T-helper 2 cell treated with Interferon-gamma antibody and Interleukin-4, amounts not matched to agents 100 ng/mL and 5 ng/mL, for 36 hours (primary cell): ENCODE data around the gene GEMIN5. TPM values are rescaled to one million over a fixed set of nuclear protein-coding genes. Genes with fewer than 3 reads are reported as not detected.
"Not testable (repeated sequence)": the region's sequence is repeated elsewhere in the genome, so short reads cannot be mapped to it uniquely, and the experiment has no call there.

ENCODE experiments used
- intact Hi-C: fragments of 100-400 bp; cut with micrococcal nuclease; formaldehyde crosslinking; loops from one replicate; pipeline ENCODE4 v1.15.1; 2023
- total RNA-seq: library from RNA; stranded (reverse); gene quantifications from 2 replicates; pipeline ENCODE4 v1.2.3, GENCODE V29; 2022

Gene GEMIN5
- total RNA-seq, 1 donor from 2014 or later: 19.4 TPM

DNA sequence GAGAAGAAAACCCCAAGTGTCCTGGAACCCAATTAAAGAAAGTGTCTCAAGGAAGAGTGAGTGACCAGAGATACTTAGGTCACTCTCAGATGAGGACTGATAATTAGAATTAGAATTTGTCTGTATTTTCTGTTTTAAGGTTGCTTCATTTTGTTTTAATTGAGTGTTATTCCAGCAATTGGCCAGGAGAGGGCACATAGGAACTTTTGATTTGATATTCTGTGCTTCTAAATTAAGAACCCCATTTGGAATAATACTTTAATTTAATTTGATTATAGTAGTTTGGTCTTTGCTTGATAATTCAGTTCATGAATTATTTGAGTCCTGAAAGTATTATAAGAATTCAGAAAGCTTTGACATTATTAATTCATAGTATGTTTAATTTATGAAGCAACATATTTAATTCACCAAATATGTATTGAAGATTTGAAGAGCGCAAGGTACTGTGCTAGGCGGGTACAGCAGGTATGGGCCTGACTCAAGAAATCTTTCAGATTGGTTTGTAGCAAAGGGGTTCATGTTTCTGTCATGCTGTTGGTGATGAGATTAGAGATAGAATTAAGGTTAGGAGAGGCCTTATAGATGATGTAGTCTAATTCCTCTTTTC is 7.8 kb upstream of the GEMIN5 start:
- intact Hi-C loops: loop anchor here (1.0 to 10.0 kb wide), 4 partner anchors 59 to 751 kb away; partner anchors contain the start of gene GALNT10

DNA sequence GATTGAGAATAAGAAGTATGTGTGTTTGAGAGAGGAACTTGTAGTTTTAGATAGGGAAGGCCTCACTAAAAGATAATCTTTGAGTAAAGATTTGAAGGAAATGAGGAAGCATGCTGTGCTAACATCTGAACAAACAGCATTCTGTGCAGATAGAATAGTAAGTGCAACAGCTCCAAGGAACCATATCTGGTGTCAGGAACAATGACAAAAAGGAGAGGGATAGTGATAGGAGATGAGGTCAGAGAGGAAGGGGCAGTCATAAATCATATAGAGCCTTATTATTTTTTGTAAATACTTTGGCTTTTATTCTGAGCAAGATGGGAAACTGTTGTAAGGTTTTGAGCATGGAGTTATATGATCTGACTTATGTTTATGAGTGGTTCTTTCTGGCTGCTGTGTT is 6.7 kb upstream of the GEMIN5 start:
- intact Hi-C loops: loop anchor here (1.0 to 10.0 kb wide), 4 partner anchors 60 to 750 kb away; partner anchors contain the start of gene GALNT10

DNA sequence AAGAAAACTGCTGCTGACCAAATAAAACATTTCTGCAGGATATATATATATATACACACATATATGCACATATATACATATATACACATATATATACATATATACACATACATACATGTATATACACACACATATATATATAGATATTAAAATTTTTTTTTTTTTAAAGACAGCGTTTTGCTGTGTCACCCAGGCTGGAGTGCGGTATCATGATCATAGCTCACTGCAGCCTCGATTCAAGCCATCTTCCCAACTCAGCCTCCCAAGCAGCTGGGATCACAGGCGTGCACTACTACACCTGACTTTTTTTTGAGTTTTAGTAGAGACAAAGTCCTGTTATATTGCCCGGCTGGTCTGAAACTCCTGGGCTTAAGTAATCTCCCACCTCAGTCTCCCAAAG is 5.5 kb upstream of the GEMIN5 start:
- intact Hi-C loops: loop anchor here (10.0 kb wide), 1 partner anchor 749 kb away; the partner anchor contains the start of gene GALNT10

DNA sequence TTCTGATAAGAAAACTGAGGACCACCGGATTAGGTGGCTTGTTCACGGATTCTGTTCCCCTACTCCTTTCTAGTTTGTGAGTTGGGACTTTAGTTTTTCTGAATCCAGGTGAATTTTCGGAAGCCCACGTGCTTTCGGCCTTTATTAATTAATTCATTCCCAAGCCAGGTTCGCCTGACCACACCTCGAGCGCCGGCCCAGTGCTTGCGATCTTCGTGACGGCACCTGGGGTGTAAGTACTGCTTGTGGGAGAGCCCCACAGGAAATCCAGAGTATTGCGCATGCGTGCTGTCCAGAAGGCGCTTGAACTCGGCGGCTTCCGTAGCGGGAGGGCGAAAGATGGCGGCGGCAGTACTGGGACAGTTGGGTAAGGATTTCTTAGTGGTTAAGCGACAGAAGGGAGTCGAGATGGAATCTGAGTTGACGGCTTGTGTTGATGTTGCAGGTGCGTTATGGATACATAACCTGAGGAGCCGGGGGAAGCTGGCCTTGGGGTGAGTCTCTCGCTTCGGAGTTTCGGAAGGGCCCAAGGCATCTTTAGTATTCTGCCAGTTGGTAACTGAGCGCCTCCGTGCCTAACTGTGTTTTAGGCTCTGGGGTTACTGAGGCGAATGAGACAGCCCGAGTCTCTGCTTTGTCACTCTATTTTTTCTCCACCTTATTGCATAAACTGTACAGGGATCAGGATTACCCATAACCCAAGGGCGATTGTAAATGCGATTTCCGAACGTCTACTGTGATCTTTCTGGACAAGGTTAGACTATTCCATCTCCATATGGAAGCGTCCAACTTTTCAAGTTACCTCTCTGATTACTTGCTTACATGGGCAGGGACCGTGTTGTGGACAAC is 3.0 kb upstream of the GEMIN5 start, which contains the start of gene MRPL22:
TSS of gene MRPL22 (plus strand) at position 302 of the 849 bp plus-strand sequence. CDS start at position 340, 38 bp downstream.
- intact Hi-C loops: loop anchor here (1.0 to 10.0 kb wide), 4 partner anchors 83 to 746 kb away; partner anchors contain the start of genes CNOT8, GALNT10, LARP1 and SAP30L

DNA sequence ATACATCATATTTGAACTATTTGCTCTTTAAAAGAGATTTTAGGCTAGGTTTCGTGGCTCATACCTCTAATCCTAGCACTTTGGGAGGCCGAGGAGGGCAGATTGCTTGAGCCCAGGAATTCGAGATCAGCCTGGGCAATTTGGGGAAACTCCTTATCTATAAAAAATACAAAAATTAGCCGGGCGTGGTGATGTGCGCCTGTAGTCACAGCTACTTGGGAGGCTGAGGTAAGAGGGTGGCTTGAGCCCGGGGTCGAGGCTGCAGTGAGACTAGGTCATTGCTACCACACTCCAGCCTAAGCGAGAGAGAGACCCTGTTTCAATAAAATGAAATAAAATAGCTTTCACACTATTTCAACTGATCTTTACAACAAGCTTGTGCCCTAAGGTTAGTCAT is 2.4 kb upstream of the GEMIN5 start:
- intact Hi-C loops: loop anchor here (10.0 kb wide), 1 partner anchor 746 kb away; the partner anchor contains the start of gene GALNT10

DNA sequence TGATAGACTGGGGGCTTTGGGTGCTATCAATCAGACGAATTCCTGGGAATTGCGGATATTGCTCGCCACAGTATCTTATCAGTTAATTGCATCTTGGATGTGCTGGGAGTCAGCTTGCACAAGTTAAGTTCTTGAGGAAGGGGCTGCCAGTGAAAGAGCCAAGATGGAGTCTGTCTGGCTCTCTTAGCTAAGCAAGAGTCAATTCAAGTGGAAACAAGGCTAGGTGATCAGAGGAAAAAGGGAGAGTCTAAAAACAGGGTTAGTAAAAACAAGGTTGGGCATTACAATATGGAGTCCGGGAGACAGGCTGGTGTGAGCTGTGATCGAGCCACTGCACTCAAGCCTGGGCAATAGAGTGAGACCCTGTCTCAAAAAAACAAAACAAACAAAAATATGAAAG is 1.4 kb upstream of the GEMIN5 start:
- intact Hi-C loops: loop anchor here (5.0 kb wide), 1 partner anchor 902 kb away; the partner anchor contains the start of genes FAM114A2 and MFAP3

DNA sequence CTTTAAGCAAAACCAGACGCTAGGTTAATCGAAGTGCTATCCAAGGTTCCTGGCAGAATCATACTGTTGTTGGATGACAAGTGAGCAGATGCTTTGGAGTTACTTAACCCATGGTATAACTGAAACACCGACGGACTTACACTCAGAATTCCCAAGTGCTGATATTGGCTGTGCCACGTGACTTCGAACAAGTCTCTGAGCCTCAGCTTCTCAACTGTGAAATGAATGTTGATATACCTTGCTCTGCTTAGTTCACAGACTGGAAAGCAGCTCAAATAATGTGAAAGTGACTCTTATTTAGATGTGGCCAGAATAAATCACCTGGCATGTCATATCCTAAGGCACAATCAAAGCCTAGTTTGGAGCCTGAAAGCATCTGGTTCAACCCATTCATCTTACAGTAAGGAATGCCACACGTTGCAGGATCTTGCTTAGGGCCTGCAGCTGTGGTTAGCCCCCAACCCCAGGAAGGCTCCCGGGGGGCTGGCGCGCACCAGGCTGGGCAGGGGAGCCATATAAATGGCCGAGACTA is 759 bp downstream of the GEMIN5 start:
- intact Hi-C loops: loop anchor here (5.0 kb wide), 1 partner anchor 900 kb away; the partner anchor contains the start of genes FAM114A2 and MFAP3

DNA sequence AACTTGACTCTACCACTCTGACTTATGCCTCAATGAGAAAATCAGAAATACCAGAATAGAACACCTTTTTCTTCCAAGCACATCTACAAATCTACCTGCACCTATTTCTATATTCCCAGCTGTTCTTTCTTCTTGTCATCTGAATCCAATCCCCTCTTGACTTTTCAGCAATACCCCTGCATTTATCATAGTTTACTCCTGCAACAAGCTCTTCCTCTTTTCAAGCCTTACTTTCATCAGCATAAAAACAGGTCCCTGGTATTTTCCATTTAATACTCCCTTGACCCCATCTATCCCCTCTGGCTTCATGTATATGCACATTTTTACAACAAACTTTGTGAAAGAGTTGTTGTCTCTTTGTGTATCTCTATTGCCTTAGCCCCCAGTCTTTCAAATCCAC is 3.1 kb downstream of the GEMIN5 start:
- intact Hi-C loops: loop anchor here (5.0 kb wide), 1 partner anchor 898 kb away; the partner anchor contains the start of genes FAM114A2 and MFAP3

DNA sequence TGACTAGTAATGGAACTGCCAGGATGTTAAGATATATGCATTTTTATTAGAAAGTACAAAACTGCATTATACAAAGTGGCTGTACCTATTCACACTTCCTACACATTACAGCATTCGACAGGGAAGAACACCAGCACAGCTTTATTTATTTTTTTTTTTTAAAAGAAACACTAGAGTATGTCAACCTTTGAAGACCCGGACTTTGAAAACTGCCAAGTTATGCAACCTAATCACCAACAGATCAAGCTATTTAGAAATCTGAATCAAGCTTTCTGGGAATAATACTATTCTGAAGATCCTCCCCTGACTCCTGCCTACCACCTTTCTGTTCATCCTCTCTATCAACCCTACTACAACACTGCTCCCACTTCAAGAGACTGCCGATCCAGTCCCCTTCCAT is 4.5 kb downstream of the GEMIN5 start:
- intact Hi-C loops: no loop called here

DNA sequence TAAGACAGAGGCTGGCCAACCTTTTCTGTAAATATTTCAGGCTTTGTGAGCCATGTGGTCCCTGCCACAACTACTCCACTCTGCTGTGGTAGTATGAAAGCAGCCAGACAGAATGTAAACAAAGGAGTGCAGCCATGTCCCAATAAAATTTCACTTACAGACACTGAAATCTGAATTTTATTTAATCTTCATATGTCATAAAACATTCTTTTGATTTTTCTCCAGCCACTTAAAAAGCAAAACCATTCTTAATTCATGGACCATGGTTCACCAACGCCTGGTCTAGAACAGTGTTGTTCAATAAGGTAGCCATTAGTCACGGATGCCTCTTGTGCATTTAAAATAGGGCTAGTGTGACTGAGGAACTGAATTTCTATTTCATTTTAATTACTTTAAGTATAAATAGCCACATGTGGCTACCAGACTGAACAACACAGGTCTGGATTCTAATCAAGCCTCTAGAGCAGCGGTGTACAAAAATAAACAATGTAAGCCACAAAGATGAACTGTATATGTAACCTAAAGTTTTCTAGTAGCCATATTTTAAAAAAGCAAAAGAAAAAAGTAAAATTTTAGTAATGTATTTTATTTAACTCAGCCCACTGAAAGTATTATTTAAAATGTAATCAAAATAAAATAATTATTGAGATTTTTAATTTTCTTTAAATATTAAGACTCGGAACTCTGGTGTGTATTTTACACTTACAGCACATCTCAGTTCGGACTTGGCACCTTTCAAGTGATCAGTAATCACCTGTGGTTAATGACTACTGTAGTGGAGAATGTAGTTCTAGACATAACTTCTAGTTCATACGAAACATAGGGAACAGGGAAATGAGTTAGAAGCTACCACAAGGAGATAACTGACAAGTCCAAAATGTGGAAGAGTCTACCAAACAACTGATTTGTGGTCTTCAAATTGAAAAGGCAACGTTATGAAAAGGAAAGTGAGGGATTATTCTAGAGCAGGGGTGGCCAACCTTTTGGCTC is 14.3 kb downstream of the GEMIN5 start:
- intact Hi-C loops: no loop called here

DNA sequence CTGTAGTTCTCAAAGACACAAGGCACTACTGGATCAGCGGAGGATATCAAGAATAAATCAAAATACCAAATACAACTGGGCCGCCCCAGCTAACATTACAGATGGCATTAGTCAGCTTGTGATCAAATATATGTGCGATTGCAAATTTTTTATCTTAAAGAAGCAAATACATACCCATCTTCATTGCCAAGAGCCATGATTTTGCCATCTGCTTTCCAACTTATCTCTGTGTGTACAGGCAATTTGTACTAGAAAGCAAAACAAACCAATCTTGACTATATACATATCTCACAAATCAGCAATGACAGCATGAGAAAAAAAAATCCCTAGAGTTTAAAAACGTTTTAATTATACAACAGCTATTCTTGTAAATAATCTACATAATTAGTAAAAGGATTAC is 20.3 kb downstream of the GEMIN5 start:
- intact Hi-C loops: no loop called here

DNA sequence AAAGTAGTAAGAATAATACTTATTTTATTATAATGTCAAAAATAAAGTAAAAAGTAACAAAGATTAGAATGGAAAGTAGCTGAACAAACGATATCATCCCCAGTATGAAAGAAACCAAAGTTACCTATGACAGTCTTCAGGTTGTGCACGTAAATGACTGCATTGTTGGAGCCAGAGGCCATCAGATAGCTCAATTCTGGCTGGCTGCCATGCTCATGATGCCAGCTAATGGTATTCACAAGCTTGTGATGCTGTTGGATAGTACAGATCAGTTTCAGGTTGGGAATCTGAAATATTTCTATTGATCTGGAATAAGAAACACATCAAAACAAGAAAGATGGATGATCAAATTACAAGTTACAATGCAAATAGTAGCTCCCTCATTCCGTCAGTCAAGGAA is 21.1 kb downstream of the GEMIN5 start:
- intact Hi-C loops: no loop called here

DNA sequence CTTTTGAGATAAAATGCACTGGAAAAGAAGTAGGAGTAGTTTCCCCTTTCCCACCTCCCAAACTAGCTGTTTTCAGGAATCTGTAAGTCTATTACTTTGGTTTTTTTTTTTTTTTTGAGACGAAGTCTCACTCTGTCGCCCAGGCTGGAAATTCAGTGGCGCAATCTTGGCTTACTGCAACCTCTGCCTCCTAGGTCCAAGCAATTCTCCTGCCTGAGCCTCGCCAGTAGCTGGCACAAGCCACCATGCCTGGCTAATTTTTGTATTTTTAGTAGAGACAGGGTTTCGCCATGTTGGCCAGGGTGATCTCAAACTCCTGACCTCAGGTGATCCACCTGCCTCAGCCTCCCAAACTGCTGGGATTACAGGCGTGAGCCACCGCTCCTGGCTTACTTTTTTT is 32.4 kb downstream of the GEMIN5 start:
- intact Hi-C loops: not testable (repeated sequence)

DNA sequence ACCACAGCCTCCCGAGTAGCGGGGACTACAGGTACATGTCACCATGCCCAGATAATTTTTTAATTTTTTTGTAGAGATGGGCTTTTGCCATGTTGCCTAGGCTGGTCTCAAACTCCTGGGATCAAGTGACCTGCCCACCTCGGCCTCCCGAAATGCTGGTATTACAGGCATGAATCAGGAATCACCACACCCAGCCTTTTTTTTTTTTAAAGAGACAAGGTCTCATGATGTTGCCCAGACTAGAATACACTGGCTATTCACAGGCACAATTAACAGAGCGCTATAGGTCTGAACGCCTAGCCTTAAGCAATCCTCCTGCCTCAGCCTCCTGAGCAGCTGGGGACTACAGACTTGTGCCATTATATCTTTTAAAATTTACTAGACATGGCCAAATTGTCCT is 36.1 kb downstream of the GEMIN5 start:
- intact Hi-C loops: no loop called here

DNA sequence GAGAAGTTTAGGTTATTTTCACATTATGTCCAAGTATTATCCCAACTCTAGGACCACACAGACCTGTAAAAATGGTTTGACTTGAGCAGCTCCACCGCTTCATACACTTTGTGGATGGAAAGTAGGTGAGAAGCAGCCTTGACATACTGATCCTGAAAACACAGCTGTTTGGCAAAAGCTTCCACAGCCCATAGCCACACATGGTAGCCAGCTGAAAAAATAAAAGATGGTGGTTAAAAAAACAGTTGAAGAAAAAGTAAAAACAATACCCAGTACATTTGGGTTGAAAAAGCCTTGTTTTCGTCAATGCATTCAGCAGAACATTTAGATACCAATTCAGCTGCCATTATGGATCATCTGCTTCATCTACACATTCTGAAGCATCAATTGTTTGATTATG is 36.7 kb downstream of the GEMIN5 start:
- intact Hi-C loops: no loop called here

DNA sequence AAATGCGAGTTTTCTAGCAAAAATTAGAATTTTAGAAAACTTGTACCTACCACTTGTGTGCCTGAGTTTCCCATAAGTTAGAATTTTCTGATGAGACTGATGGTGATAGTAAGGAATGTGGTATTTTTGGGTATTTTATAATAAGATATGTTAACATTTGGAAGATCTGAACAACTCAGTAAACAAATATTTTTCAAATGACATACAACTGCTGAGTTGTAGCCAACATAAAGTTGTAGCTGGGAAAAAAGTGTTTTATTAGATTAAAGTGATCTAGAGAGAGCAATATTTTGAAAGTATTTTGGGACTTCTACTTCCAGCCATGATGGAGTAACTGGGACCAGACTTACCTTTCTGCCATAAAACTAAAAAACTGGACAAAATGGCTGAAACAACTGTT is 37.9 kb downstream of the GEMIN5 start:
- intact Hi-C loops: no loop called here

DNA sequence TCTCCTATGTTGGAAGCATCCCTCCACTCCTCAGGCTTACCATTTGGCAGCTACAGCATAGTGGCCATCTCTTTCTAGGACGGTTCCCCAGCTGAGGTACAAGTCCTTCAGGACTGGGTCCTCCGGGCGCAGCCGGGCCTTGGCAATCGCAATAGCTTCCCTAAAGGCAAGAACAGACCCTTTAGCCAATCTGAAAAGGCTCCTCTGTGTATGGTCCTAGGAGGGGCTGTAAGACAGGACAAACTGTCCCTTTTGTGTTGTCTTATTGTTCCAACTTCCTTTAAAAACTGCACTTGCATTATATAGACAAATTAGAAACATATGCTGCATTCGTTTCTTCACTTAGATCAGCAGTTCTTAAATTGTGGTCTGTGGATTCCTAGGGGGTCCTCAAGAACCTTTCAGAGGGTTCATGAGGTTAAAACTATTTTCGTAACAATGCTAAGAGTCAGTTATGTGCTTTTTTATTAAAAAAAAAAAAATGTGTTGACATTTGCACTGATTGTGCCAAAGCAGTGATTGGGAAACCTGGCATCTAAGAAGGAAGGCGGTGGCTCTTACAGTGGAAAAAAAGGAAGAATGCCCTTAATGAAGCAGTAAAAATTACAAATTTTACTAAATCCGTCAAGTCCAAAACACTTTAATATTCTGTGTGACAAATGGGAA is 38.7 kb downstream of the GEMIN5 start:
- intact Hi-C loops: no loop called here

DNA sequence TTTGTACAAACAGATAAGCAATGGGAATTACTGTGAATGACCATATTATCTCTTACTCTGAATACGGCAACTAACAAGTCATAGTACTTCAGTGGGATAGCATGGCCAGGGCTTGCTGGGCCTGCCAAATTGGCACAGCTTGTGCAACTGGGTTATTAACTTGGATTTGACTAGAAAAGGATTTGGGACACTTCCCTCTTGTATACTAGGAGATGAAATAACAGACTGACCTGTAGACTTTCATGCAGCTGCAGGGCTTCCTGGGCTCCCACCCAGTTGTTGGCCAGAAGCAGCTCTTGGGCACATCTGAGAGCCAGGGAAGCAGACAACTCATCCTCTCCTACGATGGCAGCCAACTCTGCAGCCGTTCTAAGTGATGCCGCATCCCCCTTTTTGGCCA is 39.8 kb downstream of the GEMIN5 start:
- intact Hi-C loops: no loop called here

DNA sequence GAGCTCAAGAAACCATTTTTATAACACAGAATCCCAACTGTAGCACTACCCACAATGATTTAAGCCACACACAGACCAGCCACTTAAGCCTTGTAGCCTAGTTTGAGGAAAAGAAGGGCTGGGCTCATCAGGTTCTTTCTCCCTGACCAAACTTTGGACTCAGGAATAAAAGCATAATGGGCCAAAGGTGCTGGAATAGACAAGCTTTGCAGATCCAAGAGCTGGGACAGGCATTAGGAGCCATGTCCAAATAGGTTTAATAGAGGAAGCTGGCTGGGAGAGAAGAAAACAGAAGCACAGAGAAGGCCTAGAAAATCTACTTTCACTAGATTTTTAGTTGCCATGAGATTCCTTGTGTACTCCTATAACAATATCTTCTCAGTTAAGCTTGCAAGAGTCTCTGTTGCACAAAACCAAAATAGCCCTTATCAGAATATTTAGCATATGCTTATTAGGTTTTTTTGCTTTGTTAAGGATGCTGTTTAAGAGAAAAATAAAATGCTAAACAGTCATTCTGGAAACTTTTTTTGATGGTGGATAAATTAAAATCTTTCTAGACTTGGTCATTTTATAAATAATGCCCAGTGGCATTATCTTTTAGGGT is 41.3 kb downstream of the GEMIN5 start:
- intact Hi-C loops: no loop called here
